ENCODE data around the gene SPTB. TPM values are rescaled to one million over a fixed set of nuclear protein-coding genes. Genes with fewer than 3 reads are reported as not detected.

Gene SPTB
- total RNA-seq, 1 experiment from 2014 or later, result 2.3 TPM

- no peak overlapping the region for H4K8ac ChIP-seq (replicated peaks; ENCODE audit: insufficient read length, low read depth, low read length)
- no peak overlapping the region for H2BK12ac ChIP-seq (ENCODE audit: insufficient read length, low read depth, low read length)
- no peak for TF ChIP-seq CTCF (conservative IDR thresholded peaks at IDR 0.05)
- H2BK15ac ChIP-seq (ENCODE audit: low read depth, low read length), result no peak overlapping the region
- DNase-seq, result no peak
- H3K4me2 ChIP-seq (ENCODE audit: insufficient read depth, insufficient read length, low read length), result no peak overlapping the region
- no peak overlapping the region for H3K27ac Mint-ChIP-seq
- H3K14ac ChIP-seq (ENCODE audit: insufficient read depth, low read length), result no peak overlapping the region; the same call in 1 of the 2 replicates
- H3K4me1 ChIP-seq (ENCODE audit: insufficient read depth, low read length), result no peaks in the 10 kb centered on the region
- no peaks in the 10 kb centered on the region for H3K9me3 ChIP-seq (ENCODE audit: control insufficient read depth, low read depth, low read length)
- no peak overlapping the region for H3T11ph ChIP-seq (ENCODE audit: low read length)
- no CpG with 5 or more reads among the region's 18 CpGs for WGBS (ENCODE audit: extremely low coverage, insufficient read length, low lambda C conversion rate)
- no peak overlapping the region for H3K9ac ChIP-seq (ENCODE audit: extremely low read depth, insufficient read length, low read length)
- no peak overlapping the region for H2AK5ac ChIP-seq (ENCODE audit: insufficient read length, low read length)
- H3K79me1 ChIP-seq (ENCODE audit: insufficient read depth, low read depth, low read length, poor library complexity, severe bottlenecking), result no peaks in the 10 kb centered on the region
- no peak overlapping the region for H3K4ac ChIP-seq (ENCODE audit: low read depth, low read length)
- no peaks in the 10 kb centered on the region for H3K23me2 ChIP-seq (ENCODE audit: insufficient read length, low read depth, low read length, poor library complexity, severe bottlenecking)
- no peak overlapping the region for H3K27ac ChIP-seq (ENCODE audit: insufficient read length, low read depth, low read length)
- H2BK5ac ChIP-seq (ENCODE audit: insufficient read length, low read length), result no peak overlapping the region
- no peaks in the 10 kb centered on the region for H4K20me1 ChIP-seq (ENCODE audit: control insufficient read depth, insufficient read depth, insufficient read length)
- H4K91ac ChIP-seq (ENCODE audit: insufficient read length, low read depth, low read length), result no peak overlapping the region
- H3K9me3 Mint-ChIP-seq, result peaks cover 22 to 23% of the 10 kb centered on the region in 2 experiments
- no peak overlapping the region for H2BK20ac ChIP-seq (ENCODE audit: low read depth, low read length, poor library complexity, severe bottlenecking)
- H3K79me2 ChIP-seq (ENCODE audit: insufficient read depth, low read length), result no peaks in the 10 kb centered on the region
- peaks cover 12 to 20% of the 10 kb centered on the region in 2 experiments for H3K4me1 Mint-ChIP-seq
- no peak overlapping the region for H4K5ac ChIP-seq (ENCODE audit: insufficient read length, low read depth, low read length)
- no peaks in the 10 kb centered on the region for H3K27me3 ChIP-seq (ENCODE audit: insufficient read depth, low read length)
- no peak overlapping the region for H3K23ac ChIP-seq (ENCODE audit: insufficient read length, low read depth, low read length)
- H3K27me3 Mint-ChIP-seq (ENCODE audit: low read depth), result peaks cover 5% of the 10 kb centered on the region
- H3K4me3 Mint-ChIP-seq, result no peak overlapping the region
- peaks cover 7 to 31% (median 8%) of the 10 kb centered on the region in 3 experiments; a peak in 6 of 7 replicates for H3K36me3 Mint-ChIP-seq (ENCODE audit: insufficient read depth in 1 of 3, low read depth in 3 of 3)
- H3K56ac ChIP-seq (ENCODE audit: insufficient read length, low read depth, low read length), result no peak overlapping the region
- H2AFZ ChIP-seq (ENCODE audit: low read length), result no peak overlapping the region
- no peak overlapping the region for H2BK120ac ChIP-seq (ENCODE audit: low read depth, low read length, poor library complexity, severe bottlenecking)
- no peak overlapping the region for H3K18ac ChIP-seq (ENCODE audit: insufficient read length, low read depth, low read length)
Observed at GRCh38 chr14:64770751-64771150, 109.0 kb downstream of the SPTB start.
